Colonic mucosa (tissue), 4 donors: Measurements from ENCODE around the gene ACTL8. TPM values are rescaled to one million over a fixed set of nuclear protein-coding genes. Genes with fewer than 3 reads are reported as not detected.

Source experiments
- DNase-seq: peaks from one replicate; pipeline ENCODE4 v3.0.0-alpha.2; 2020
- H3K27ac ChIP-seq: fragments of 200-600 bp; one replicate; pipeline ENCODE4 v1.8.0; 2021
- H3K27me3 ChIP-seq: fragments of 200-600 bp; one replicate; pipeline ENCODE4 v1.8.0; 2021
- H3K36me3 ChIP-seq: fragments of 200-600 bp; one replicate; pipeline ENCODE4 v1.8.0; 2021
- H3K4me1 ChIP-seq: fragments of 200-600 bp; one replicate; pipeline ENCODE4 v1.8.0; 2021; ENCODE audit warnings: mild to moderate bottlenecking
- H3K4me3 ChIP-seq: fragments of 200-600 bp; one replicate; pipeline ENCODE4 v1.8.0; 2021
- H3K9ac ChIP-seq, 2 donors: one replicate each; pipeline ENCODE4 v1.7.0; 2013; ENCODE audit warnings: control low read depth in 2 of 2, low read depth in 2 of 2, low read length in 2 of 2
- H3K9me3 ChIP-seq: fragments of 200-600 bp; one replicate; pipeline ENCODE4 v1.8.0; 2021
- intact Hi-C: fragments of 100-400 bp; cut with DNase I; formaldehyde crosslinking; loops from one replicate; pipeline ENCODE4 v1.14.1; 2022
- total RNA-seq, 2 donors: library from RNA; stranded (reverse); fragmentation: NEBNext Ultra II Directional in 1 of 2; extraction: Animal tissue kit (Norgen Biotek cat#: 25700) in 1 of 2; gene quantifications; one replicate each; pipeline ENCODE4 v1.2.1, GENCODE V29; 2021
- TF ChIP-seq, protein P1 (sequence below): fragments of 200-600 bp; IDR thresholded peaks from one replicate; pipeline ENCODE4 v1.8.0; 2022; ENCODE audit warnings: antibody characterized with exemption, mild to moderate bottlenecking
- donor health status: healthy.
- donor health status: DM: no; HTN: no; CAD: no.
- donor health status: DM: no; HTN: no; CAD: no.

The ACTL8 gene
- total RNA-seq, 2 donors from 2014 or later, result 0.13 to 2.8 TPM

GRCh38 chr1:17874231-17874630 lies 119.1 kb downstream of the ACTL8 start:
- intact Hi-C loops, result no loop called here
- Histone ChIP-seq H3K9ac (no peak overlapping the region), H3K9me3 (no peaks in the 10 kb centered on the region), H3K4me3 (no peak overlapping the region), H3K36me3 (no peaks in the 10 kb centered on the region), H3K27ac (no peak overlapping the region), H3K4me1 (no peaks in the 10 kb centered on the region), H3K27me3 (no peaks in the 10 kb centered on the region)
- TF ChIP-seq, protein P1, sequence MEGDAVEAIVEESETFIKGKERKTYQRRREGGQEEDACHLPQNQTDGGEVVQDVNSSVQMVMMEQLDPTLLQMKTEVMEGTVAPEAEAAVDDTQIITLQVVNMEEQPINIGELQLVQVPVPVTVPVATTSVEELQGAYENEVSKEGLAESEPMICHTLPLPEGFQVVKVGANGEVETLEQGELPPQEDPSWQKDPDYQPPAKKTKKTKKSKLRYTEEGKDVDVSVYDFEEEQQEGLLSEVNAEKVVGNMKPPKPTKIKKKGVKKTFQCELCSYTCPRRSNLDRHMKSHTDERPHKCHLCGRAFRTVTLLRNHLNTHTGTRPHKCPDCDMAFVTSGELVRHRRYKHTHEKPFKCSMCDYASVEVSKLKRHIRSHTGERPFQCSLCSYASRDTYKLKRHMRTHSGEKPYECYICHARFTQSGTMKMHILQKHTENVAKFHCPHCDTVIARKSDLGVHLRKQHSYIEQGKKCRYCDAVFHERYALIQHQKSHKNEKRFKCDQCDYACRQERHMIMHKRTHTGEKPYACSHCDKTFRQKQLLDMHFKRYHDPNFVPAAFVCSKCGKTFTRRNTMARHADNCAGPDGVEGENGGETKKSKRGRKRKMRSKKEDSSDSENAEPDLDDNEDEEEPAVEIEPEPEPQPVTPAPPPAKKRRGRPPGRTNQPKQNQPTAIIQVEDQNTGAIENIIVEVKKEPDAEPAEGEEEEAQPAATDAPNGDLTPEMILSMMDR, result no peak
- no peak for DNase-seq

GRCh38 chr1:17874710-17875109 lies 119.6 kb downstream of the ACTL8 start:
- no peaks in the 10 kb centered on the region for H3K27me3 ChIP-seq
- intact Hi-C loops, result no loop called here
- no peak for DNase-seq
- no peaks in the 10 kb centered on the region for H3K36me3 ChIP-seq
- H3K9ac ChIP-seq, result no peak overlapping the region
- TF ChIP-seq, protein P1, result no peak
- no peak overlapping the region for H3K27ac ChIP-seq
- H3K4me1 ChIP-seq, result no peaks in the 10 kb centered on the region
- no peaks in the 10 kb centered on the region for H3K9me3 ChIP-seq
- H3K4me3 ChIP-seq, result no peak overlapping the region

GRCh38 chr1:17875171-17875881 lies 120.2 kb downstream of the ACTL8 start:
- TF ChIP-seq, protein P1, result no peak
- no peaks in the 10 kb centered on the region for H3K36me3 ChIP-seq
- intact Hi-C loops, result no loop called here
- no peaks in the 10 kb centered on the region for H3K27me3 ChIP-seq
- no peak overlapping the region for H3K27ac ChIP-seq
- no peaks in the 10 kb centered on the region for H3K4me1 ChIP-seq
- DNase-seq, result no peak
- no peak overlapping the region for H3K9ac ChIP-seq
- no peak overlapping the region for H3K4me3 ChIP-seq
- H3K9me3 ChIP-seq, result no peaks in the 10 kb centered on the region

DNA sequence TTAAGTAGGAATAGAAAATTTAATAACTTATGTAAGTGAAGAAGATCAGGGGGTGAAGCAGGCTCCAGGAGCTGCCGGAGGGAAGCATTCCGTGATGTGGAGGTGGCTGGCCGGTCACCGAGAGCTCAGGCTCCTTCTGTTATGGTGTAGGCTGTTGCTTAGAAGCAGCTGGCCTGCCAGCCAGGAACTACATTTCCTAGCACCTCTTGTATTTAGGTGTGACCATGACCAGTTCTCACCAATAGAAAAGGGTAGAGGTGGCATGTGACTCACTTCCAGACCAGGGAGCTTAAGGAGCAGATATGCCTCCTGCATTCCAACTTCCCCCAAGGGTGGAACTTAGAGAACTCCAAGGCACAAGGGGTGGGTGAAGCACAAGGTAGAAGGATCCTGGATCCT lies 120.7 kb downstream of the ACTL8 start:
- Histone ChIP-seq H3K27me3 (no peaks in the 10 kb centered on the region), H3K9me3 (no peaks in the 10 kb centered on the region), H3K4me3 (no peak overlapping the region), H3K27ac (no peak overlapping the region), H3K9ac (no peak overlapping the region), H3K36me3 (no peaks in the 10 kb centered on the region), H3K4me1 (no peaks in the 10 kb centered on the region)
- TF ChIP-seq, protein P1, result no peak
- intact Hi-C loops, result no loop called here
- DNase-seq, result no peak

Other genes with a start within 250 kb of the ACTL8 start
- 100 to 1,000 TPM in 1 of 2 donors, 10 to 100 TPM in 1; 77.5 to 133 TPM for gene ARHGEF10L, start 215.6 kb upstream of the ACTL8 start, total RNA-seq